OCI-M2 (cell line): Measurements from ENCODE around the gene VIT.

Experiments used
- DNase-seq: peaks from one replicate; lab custom pipeline; 2025; ENCODE audit not compliant: unreplicated experiment; lab: John Stamatoyannopoulos, UW

VIT gene

DNA sequence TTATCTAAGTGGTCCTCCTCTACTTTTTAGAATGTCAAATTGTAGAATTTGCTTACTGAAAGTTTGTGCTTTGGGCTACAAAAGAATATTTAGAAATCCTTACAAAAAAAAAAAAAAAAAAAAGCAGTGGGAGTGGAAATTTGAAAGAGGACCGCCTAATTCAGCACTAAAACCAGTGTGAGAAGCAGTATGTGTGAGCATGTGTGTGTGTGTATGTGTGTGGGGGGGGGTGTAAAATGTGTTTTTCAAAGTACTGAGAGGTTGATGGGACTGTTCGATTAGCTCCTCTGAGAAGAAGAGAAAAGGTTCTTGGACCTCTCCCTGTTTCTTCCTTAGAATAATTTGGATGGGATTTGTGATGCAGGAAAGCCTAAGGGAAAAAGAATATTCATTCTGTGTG is at the start of gene VIT:
TSS of gene VIT (plus strand) at position 175 of the 400 bp plus-strand sequence. CDS start 19,664 bp downstream, outside the sequence.
- no peak for DNase-seq

DNA sequence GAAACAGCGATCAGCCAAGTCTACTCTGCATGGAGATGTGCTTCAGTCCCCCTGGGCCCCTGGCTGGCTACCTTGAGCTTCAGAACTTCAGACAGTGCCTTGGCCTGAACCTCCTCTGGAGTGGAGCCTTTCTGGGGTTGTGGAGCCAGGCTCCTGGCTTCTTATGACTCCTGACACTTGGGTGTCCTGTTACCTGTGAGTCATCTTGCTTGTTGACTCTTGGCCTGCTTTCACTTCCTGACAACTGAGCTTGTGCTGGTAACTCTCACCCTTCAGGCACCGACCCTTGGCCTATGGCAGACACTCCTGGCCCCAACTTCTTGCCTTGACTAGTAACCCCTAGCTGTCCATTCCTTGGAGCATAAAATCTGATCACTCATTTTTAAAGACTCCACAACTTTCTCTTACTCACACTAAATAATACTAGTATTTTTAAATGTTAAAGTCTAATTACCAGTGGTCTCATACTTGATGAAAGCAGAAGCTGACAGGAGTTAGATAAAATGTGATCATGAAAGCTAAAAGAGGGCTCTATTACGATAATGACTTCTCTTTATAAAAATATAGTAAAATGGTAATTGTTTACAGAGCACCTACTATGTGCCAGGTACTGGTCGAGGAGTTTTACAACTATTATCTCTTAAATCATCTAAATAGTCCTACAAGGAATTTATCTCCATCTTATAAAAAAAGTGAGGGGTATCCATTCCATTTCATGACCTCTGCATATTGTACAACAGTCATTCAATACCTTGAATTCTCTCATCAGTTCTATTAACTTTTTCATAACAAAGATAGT is 46.3 kb upstream of the VIT start:
- DNase-seq, result no peak

GRCh38 chr2:36653155-36653554 is 43.4 kb upstream of the VIT start:
- no peak for DNase-seq

- no peak for DNase-seq
These were observed 42.4 kb upstream of the VIT start for GRCh38 chr2:36653967-36654694.

DNA sequence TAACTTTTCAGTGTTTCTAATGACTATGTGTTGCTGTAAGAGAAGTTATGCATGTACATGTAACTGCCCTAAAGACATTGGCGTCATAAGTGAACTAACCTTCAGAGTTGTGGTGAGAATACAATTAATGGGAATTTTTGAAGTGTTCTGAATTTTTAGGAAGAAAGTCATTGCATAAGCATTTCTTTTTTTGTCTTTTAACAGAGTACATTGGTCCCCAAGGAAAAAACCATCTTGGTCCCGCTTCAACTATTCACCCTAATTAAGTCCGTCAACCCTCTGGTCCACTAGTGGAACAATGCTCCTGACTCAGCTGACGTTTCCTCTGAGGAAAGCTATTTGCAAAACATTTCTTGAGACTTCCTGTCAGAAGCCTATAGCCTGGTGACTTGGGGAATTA is 41.1 kb upstream of the VIT start:
- no peak for DNase-seq

DNA sequence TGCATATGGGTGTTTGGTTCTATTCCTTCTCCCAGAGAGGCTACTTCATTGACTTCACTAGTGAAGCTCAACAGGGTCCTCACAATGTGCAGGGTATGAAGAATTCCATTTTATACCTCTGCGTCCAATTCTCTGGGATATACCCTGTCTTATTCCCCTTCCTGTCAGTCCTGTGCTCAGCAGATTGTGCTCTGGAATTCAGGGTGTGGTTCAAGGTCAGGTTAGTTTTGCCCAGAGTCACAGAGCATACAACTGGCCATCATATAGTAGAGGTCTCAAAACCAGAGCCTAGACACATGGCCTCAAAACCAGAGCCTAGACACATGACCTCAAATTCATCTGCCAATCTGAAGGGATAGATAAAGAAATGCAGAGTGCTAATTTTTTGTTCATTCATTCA is 38.8 kb upstream of the VIT start:
- no peak for DNase-seq

DNA sequence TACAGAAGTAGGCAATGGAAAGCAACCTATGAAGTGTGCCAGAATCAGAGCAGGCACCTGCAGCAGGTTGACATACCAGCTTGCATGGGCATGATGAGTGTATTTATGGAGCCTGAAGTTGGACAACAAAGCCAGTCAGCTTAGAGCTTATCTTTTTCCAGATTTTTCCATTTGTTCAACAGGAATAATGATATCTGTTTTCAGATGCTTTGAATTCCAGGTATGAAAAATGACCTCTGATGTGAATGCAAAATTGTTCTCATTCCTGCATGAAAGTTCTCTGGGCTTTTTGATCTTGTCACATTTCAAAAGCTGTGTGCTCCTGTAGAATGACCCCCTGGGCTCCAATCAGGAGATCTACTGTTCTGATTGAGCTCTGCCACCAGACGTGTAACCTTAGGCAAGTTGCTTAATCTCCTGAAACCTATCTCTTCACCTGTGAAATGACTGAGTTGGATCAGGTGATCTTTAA is 38.2 kb upstream of the VIT start:
- DNase-seq, result no peak

- DNase-seq, result no peak
These were observed 37.3 kb upstream of the VIT start for GRCh38 chr2:36659218-36659617.

DNA sequence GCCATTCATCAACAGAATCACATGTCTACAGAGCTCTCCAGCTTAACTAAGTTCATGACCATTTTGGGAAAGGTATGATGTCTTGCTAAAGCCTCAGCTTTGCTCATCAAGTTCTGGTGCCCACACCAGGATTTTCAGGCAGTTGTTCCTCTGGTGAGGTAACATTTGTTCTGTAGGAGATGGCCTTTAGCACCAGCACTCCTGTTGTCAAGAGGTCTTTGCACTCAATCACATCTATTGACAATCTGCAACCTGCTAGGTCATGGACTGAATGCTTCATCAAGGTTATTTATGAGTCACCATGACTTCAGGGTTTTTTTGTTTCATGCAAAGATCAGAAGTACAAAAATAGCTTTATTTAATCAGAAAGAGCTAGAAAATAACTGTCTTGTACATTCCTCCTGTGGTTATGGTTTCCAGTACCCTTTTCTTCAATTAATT is 36.6 kb upstream of the VIT start:
- DNase-seq, result no peak

DNA sequence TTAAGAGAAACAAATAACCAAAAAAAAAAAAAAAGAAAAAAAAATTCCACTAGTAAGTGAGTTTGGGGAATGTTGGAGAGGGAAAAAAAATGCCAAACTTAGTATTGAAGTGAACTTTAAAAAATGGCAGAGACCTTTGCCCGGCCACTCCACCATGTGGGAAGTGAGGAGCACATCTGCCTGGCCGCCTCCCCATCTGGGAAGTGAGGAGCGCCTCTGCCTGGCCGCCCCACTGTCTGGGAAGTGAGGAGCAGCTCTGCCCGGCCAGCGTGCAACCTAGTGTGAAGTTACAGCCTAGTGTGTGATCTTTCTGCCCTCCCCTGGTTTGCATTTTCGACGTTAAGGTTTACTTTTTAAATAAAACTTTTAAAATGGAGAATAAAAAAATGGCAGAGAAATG is 33.9 kb upstream of the VIT start:
- DNase-seq, result no peak

GRCh38 chr2:36663295-36663694 is 33.2 kb upstream of the VIT start:
- DNase-seq, result no peak

DNA sequence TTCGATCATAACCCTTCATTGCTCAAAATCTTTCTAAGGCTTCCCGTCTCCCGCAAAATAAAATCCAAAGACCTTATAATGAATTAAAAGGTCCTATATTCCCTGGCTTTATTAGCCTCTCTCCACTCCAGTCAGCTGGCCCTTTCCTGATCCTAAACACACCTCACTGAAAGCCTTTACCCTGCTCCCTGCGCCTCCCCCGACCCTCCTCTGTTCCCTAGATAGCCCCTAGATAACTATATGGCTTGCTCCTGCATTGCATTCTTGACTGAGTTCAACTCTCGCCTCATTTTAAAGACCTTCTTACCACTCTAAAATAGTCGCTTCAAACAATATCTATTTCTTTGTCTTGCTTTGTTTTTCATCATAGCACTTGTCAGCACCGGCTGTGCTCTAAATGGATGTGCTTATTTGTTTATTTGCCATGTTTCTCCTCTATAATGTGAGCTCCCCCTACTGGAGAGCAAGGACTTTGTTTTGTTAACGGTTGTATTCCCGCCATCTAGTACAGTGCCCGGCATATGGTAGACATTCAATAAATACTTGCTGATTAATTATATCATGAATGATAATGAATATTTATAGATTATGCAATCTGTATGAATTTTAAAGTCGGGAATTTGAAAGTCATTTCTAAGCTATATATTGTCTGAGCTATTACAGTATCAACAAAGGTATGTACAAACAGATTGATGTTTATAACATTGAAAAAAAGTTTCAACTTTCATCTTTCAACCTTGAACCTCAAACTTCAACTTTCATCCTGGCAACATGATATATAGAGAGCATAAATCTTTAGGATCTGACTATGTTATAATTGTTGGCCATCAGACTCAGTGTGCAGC is 32.4 kb upstream of the VIT start:
- no peak for DNase-seq

DNA sequence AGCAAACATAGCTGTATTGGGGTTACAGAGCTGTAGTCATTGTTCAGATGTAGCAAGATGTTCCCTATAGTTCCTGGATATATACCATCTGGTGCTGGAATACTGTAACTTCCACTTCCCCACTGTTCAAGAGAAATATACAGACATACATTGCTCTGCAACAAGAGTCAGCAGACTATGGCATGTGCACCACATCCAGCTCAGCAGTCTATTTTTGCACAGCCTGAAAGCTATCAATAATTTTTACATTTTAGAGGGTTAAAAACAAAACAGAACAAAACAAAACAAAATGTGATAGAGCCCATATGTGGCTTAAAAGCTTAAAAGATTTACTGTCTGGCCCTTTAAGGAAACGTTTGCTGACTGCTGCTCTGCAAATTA is 31.8 kb upstream of the VIT start:
- DNase-seq, result no peak

GRCh38 chr2:36667931-36668330 is 28.6 kb upstream of the VIT start:
- DNase-seq, result no peak

DNA sequence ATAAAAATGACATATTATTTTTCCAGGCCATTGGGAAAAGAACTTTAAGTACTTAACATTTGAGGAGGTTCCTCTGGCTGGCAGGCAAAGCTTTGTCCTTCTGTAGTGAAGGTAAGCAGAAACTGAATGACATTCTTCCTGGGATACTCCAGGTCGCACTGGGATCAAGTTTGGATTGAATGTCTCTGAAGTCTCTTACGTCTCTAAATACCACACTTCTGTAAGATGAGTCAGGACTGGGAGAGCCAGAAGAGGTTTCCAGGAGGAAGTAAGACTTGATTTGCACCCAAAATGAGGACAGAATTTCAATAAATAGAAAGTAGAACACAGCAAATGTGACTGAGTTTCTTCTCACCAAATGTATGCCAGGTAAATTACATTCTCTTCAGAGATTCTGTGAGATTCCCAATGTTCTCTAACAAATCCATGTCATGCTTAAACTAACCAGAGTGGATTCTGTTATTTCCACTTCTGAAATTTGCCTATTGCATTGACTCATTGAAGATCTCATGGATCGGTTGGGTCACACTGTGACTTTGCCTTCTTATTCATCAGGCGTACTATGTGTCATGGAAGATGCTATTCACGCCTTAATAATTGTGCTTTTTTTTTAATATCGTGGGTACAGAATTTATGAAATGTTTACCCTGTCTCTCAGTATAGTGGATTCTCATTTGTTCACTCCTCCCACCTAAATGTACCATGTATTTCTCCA is 25.5 kb upstream of the VIT start:
- DNase-seq, result no peak

DNA sequence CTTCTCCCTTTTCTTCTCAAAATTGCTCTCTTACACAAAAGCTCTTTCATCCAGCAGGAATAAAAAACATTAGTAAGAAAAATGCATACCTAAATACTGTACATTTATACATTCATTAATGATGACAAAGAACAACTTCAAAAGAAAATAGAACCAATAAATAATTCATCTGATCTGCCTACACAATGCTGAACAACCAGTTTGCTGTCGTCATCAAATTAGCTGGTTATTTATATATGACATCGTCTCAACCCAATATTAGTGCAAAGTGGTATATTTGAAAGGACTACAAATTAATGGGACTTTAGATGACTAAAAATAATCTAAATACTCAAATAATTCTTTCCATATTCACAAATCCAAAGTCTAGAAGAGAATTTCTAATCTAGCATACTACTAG is 24.8 kb upstream of the VIT start:
- DNase-seq, result no peak

GRCh38 chr2:36672199-36672598 is 24.3 kb upstream of the VIT start:
- DNase-seq, result no peak

- DNase-seq, result no peak
These were observed 20.8 kb upstream of the VIT start for GRCh38 chr2:36675579-36676282.

- DNase-seq, result no peak
These were observed 20.1 kb upstream of the VIT start for GRCh38 chr2:36676364-36676763.

DNA sequence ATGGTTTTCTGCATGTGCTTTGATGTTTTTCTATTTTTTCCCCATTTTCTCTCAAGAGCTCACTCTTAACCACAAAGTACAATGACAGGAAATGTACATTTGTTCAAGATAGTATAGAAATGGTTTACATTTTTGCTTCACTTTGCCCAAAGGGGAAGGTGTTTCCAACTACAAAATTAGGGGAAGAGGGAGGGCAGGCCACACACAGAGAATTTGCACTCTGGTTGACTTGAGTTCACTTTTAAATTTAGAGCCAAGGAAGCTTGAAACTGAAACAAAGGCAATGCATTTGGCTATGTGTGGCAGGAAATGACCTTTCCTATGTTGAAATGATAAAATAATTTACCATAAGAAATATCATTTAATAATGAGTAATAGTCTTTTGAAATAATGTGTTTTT is 19.1 kb upstream of the VIT start:
- no peak for DNase-seq
